HG03520 (cell line): ENCODE results near the gene GLT6D1.

ENCODE experiments used
- ATAC-seq: cut with Tn5 transposase; IDR thresholded peaks from one replicate; pipeline ENCODE4 v1.9.1; 2021; ENCODE audit warnings: mild to moderate bottlenecking, moderate library complexity; ENCODE audit not compliant: unreplicated experiment

Gene GLT6D1

DNA sequence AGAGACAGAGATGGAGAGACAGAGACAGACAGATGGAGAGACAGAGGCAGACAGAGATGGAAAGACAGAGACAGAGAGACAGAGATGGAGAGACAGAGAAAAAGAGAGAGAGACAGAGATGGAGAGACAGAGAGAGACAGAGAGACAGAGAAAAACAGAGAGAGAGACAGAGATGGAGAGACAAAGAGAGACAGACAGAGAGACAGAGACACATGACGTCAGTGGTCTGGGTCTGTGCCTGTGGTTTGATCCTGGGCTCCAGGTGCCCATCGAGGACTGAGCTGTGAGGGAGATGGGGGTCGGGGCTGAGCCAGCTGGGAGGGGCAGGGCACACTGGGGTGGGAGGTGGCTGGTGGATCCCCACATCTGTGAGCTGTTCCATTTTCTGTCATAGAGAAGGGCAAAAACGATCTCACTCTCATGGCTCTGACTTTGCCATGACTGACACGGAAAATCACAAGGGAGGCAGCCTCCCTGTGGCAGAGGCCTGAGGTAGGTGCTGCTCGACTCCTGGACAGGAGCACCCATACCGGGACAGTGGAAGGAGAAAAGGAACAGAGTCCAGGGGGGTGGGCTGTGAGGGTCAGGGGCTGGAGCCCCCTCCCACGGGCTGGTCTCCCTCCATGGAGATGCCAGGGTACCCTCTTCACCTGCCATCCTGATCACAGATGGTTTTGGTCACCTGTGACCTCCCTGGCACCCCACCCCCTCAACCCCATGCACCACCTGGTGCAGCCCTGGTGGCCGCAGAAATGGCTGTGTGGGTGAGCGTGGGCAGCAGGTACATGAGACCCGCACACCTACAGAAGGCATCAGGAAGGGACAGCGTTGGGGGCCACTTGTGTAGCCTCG is 28.8 kb downstream of the GLT6D1 start:
- no peak for ATAC-seq

DNA sequence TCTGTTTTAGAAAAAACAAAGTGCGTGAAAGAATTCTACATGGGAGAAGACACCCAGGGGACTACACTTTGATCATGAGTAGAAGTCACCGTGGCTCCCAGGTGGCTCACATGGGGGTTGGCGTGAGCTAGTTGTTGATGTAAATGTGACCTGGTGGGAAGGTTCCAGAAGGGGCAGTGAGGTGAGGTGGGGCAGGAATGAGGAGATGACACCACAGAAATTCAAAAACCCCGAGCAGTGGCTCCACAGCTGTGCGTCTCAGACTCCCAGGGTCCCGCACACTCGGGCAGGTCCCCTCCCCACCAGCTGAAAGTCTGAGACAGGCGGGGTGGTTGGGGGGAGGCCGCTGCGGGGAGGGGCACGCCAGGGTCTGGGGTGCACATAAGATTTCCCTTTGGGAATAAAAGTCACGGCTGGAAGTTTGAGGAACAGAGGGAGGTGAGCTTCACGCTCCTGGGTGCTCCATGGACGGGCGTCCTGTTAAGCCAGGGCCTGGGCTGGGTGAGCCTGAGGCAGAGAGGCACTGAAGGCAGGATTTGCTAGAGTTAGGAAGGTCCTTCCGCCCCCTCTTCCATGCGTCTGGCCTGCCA is 29.9 kb downstream of the GLT6D1 start:
- no peak for ATAC-seq

DNA sequence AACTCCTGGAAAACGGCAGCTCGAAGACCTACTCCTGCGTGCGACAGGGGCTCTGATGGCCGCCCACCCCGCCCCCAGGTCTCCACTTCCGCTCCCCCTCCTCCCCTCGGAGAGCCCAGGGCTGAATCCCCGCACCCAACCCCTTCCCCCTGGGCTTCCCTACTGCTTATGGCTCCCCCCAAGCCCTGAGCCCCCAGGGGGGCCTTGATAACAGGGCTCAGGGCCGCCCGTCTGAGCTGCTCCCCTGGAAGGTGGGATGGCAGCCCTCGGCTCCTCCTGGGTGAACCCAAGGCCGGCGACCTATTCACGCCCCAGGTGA is 30.4 kb downstream of the GLT6D1 start:
- no peak for ATAC-seq

DNA sequence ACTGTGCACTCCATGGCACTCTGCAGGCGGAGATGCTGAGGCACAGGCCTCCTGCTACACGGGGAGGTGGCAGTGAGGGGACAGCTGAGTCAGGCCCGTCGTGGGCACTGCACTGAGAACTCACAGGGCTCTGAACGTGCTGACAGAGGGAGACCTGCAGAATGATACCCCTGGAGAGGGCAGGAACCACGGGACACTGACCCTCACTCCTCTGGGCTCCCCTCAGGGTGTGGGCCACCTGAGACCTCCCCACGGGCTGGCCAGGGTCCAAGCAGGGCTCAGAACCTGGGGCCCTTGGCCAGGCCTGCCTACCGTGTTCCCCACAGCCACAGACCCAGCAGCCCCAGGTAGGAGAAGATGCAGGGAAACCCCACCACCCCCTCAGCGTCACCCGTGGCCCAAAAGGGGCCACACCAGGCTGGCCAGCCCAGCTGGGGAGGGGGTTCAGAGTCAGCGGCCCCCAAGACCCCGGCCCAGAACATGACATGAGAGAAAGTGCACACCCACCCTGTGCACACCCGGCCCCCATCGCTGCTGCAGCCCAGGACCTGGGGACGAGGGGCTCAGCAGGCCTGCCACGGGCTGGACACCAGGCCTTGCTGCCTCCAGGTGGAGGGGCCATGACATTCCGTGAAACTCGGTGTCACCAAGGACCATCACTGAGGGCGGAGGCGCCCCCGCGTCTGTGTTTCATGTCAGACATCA is 30.9 kb downstream of the GLT6D1 start:
- no peak for ATAC-seq

DNA sequence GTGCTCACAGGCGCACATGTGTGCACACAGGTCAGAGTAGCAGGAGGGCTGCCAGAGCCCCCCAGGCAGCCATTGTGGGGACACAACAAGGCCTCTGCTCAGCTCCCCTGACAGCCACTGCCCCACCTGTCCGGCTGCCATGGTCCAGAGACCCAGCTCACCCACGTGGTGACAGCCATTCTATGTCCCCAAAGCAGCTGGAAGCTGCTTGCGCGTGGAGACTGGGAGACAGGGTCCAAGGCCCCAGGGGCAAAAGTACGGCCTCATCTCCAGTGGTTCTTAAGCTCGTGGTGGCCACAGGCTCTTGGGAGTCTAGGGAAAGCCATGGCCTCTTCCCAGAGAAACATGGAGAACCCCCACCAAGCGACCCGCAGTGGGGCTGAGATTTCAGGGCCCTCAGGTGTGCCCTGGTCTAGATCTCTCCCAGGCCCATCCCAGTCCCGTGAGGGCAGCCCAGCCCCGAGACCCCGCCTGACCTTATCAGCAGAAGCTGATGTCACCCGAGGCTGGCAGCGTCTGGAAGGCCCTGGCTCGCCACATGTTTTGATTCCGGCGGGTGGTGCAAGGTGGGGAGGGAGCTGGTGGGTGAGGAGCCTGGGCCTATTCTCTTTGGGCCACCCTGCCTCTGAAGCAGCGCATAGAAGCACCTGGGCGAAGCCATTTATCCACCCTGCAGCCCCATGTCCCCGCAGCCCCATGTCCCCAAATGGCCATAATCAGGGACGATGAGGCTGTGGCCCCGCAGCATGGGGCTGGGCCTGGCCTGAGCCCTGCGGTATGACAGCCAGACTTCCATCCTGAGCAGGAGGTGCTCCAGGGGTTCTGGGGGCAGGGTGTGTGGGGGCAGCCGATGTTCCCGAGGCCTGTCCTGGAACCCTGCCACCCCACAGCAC is 31.7 kb downstream of the GLT6D1 start:
- ATAC-seq = no peak

DNA sequence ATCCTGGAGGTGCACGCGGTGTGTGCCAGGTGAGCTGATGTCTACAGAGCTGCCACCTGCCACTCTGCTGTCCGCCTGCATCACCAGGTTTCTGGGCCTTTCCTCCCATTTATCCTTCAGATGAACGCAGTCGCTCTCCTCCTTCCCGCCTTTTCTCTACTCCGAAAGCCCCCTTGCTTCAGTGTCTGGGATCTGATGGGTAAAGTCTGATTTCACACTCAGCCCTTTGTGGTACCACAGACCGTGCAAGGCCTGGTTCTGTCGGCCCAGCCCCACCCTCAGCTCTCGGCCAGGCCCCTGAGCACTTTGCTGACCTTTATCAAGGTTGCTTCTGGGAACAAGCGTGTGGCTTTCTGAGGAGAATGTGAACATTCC is 32.5 kb downstream of the GLT6D1 start:
- no peak for ATAC-seq

DNA sequence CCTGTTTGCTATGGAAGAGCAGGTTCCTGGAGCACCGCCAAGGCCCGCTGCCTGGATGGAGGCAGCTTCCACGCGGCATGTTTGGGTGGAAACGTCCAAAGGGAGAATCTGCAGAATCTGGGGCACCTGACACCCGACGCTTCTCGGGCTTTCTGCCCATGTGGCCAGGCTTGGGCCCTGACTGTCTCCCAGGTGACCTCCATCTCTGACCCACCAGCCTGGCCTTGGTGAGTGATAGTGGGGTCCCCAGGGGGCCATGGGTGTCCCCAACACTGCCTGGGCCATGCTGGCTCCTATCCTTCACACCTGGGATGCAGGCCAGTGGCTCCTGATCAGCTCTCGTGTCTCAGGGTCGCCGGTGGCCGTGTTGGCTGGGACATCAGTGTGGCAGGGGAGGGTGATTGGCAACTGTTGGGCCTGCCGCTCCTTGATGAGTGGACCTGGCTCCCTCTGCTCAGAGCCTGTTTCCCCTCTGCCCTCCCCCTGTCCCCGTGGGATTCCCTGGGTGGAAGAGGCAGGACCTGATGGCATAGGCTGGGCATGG is 34.0 kb downstream of the GLT6D1 start:
- no peak for ATAC-seq

DNA sequence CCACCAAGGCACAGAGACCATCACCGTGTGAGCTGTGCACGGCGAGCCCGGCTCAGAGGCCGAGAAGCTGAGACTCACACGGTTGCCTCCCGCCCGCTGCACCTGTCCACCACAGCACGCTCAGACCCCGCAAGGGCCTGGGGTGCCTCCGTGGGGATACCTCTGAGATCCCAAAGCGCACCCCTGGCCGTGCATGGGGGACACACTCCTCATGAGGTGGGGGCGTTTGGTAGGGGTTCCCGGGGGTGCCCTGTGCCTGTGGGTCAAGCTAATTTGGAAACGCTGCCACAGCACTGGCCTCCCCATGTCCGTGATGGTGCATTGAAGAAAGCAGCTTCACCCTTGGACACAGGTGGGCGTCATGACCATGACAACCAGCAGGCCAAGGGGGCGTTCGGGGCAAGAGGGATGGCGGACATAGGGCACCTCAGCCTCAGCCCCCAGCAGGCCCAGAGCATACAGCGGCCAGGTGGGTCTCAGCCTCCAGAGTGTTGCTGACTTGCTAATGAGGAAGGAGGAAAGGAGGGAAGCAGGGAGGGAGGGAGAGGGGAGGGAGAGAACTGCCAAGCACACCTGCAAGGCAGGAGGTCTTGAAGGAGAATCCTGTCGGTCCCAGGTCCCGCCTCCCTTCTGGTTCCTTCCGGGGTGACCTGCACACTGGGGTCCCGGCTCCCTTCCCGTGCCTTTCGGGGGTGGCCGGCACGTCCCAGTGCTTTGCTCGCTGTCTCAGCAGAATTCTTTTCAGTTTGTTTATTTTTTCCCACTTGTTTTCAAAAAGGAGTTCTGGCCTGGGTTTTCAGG is 34.7 kb downstream of the GLT6D1 start:
- ATAC-seq = no peak

DNA sequence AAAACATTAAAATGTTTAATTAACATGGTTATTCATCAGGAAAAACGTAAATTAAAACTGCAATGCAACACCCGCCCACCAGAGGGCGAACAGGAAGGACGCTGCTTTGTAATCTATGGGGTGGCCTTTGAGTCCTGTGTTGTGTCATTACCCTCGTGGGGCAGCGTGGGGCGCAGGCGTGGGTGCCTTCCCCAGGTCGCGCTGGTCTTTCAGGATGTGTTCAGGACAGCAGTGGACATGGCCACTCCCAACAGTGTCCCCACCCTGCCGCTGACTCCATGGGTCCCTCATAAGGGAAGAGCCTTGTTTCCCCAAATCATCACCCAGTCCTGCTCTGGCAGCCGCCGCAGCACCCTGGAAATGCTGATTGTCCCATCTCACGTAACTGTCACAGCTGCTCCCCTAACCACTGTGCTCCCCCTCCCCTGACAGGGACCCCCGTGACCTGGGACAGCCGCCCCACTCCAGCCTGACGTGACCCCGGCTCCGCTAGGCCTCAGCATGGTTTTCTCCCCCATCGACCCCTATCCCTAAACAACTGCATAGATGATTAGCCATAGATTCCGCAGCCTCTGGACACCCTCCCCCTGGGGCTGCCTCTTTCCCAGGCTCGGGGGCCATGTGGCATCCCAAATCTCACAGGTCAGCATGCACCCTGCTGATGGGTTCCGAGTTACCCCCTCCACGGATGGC is 36.4 kb downstream of the GLT6D1 start:
- no peak for ATAC-seq

DNA sequence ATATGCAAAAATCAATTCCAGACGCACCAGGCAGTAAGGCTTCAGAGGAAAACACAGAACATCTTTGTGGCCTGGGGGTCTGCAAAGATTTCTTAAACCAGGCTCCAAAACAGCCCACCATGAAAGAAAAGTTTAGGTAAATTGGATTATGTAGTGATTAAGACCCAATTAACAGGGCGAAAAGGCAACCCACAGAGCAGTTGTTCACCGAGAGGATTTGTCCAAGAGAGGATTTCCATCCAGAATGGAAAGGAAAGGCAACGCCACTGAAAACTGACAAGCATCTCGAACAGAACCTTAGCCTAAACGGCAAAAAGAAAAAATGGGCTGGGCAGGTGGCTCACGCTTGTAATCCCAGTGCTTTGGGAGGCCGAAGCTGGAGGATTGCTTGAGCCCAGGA is 37.4 kb downstream of the GLT6D1 start:
- no peak for ATAC-seq

DNA sequence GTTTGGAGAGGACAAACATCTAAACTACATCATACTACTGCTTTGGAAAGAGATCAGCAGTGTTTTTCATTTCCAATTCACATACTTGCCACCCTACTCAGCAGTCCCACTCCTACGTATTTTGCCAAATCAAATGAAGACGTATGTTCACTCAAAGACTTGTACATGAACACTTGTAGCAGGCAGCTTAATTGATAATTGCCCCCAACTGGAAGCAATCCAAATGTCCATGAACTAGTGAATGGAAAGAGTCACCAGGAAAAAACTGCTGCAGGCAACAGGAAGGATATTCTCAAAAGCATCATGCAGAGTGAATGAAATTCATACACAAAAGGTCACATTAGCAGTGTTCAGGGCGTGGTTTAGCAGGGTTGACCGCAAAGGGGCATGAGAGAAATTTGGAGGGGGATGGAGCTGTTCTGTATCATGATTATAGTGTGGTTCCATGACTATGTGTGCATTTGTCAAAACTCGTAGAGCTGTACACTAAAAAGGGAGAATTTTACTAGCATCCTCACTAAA is 39.0 kb downstream of the GLT6D1 start:
- ATAC-seq = no peak

DNA sequence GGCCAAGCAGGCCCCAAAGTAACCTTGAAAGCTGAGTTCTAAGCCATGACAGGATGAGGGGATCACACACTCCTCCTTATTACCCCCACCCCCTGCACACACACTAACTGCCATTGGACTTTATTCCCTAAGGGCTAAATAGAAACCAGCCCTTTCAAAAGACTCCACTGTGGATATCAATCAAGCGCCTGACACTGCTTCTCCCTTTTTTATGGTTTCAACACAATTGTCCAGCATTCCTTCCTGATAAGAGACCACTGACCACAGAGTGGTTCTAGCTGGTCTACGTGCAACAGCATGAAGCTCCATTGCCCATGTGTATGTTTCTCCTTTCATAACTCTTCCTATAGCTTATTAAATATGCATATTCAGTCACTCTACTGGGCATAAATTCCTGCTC is 43.1 kb downstream of the GLT6D1 start:
- no peak for ATAC-seq

DNA sequence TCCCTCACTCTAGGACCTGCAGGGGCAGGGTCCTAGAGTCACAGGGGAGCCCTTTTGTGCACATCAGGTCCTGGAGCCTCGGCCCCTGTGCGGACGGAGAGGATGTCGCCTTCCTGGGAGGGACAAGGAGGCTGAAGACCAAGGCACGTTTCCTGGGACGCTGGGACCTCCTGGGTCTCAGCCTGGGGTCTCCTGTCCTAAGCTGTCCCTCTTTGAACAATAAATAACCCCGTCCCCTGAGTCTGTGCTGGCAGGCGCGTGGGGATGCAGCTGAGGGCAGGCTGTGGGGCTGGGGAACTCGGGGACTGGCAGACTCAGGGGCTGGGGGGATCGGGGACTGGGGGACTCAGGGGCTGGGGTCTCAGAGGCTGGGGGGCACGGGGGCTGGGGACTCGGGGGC is 46.7 kb downstream of the GLT6D1 start:
- no peak for ATAC-seq

DNA sequence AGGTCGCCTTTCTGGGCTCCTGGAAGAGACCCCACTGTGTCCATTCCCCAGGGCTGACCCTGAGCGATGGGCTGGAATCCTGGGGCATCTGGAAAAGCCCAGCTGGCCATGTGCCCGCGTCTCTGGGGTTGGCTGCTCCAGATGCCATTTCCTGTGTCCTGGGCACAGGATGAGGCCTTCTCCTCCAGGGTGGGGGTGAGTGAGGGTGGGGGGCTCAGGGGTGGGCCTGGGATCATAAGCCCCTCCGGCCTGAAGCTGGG is 47.1 kb downstream of the GLT6D1 start:
- ATAC-seq = no peak

DNA sequence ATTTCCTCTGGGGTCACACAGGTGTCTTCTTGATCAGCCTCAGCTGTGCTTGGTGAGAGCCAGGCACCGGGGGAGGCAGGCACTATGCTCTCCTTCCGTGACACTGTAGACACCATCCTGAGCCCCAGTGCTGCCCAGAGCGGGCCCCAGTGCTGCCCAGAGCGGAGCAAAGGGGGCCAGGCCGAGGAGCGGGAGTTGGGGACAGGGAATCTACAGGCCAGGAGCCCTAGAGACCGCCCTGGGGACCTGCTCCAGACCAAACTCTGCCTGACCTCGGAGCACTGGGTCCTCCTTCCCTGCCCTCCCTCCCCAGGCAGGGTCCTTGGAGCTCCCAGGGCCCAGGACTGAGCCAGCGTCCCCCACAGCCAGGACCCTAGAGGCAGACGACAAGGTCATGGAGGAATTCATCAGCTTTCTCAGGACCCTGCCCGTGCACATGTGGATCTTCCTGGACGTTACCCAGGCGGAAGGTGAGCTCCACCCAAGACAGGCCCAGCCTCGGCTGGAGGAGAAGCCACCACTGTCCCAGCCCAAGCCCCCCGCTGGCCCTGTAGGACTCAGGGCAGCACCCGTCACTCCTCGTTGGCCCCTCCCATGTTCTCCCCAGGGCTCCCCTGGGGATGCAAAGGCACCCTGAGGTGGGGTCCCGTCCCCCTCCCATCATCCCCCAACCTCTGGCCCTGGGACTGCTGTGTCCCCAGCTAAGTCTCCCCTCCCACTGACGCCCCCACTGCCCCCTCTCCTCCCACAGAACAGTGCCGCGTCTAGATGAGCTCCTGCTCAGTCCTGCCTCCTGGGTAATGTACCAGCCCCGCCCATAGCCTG is 47.6 kb downstream of the GLT6D1 start:
- ATAC-seq = no peak

DNA sequence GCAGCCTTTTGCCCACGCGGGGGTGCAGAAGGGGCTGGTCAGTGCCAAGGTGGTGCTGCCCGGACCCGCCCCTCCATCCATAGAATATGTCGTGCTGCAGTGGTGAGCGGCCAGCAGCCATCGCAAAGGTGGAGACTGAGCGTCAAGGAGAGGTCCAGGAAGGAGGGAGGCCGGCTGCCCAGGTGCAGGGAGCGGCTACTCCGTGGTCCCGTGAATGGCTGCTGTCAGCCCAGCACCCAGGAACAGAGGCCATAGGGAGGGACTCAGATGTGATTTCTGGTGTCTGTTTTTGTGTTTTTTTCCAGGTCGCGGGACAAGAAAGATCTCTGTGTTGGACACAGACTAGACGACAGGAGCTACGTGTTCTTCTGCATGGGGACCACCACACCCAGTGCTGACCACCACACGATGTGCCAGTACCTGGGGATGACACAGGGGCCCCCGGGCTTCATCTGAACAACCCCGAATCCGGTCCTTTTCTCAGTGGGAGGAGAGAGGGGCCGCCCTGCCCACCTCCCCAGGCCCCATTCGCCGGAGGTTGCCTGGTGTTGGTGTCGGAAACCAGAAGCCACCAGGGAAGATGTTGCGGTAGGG is 48.8 kb downstream of the GLT6D1 start:
- ATAC-seq = no peak

DNA sequence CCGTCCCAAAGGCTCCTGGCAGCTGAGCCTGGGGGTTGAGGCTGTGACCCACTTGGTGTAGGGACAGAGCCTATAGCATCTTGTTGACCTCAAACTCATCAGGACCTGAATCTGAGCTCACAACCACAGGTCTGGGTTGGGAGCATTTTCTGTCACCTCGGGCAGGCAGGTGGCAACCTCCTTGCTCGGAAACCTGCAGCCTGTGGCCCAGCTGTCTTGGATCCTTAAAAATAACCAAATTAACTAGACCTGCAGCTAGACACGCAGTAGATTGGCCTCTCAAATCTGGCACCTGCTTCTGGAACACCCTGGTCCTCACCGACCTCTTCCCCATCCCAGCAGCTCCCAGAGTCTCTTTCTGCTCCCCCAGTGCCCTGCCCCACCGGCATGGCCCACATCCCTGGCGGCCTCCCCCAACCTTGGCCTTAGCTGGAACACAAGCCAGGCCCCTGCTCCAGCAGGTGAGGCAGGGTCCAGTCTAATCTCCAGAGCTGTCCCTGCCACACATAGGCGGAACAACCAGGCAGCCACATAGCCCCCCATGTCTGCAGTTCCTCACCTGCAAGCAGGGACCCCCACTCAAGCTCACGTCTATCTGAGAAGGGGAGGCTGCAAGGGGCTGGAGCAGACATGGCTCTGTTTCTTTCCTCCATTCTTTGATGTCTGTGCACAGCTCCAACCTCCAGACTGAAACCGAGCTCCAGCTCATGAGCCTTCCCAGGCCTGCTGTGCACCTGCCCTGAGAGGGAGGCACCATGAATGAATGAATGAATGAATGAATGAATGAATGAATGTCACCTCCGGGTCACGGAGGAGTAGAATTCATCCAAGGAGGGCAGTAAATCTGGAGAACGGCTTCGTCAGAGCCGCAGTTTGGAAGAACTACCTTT is 49.5 kb downstream of the GLT6D1 start:
- no peak for ATAC-seq
